Measurements from ENCODE around the gene CHL1. TPM values are rescaled to one million over a fixed set of nuclear protein-coding genes. Genes with fewer than 3 reads are reported as not detected.
A peak's percentile ranks its signal among the peaks of the same experiment; 100 is the strongest.

Gene CHL1
- total and polyA plus RNA-seq, 2 donors (not counting 1 experiment from before 2014, with no cell fraction given): 6.2 to 18.0 TPM

- Mint-ChIP-seq H3K4me1 (no peaks in the 10 kb centered on the region), H3K9me3 (ENCODE audit: insufficient read depth) (no peaks in the 10 kb centered on the region), H3K27ac (no peak overlapping the region), H3K27me3 (peaks cover 9% of the 10 kb centered on the region), H3K4me3 (no peak overlapping the region)
- H4K20me1 ChIP-seq (ENCODE audit: control insufficient read depth, insufficient read depth, low read length, poor library complexity, severe bottlenecking): no peaks in the 10 kb centered on the region
- DNase-seq: no peak
- 40% methylated on average over 2 of the region's 2 CpGs for WGBS (ENCODE audit: insufficient coverage)
- no peak for ATAC-seq (ENCODE audit: low read depth)
- no peak overlapping the region for H3K4me3 ChIP-seq (ENCODE audit: control extremely low read depth in 1 of 5, extremely low read depth in 1 of 5, insufficient read depth in 1 of 5, low read depth in 2 of 5, low read length in 4 of 5)
- H3K9ac ChIP-seq (ENCODE audit: low read length): no peak overlapping the region
- TF ChIP-seq, protein P1, sequence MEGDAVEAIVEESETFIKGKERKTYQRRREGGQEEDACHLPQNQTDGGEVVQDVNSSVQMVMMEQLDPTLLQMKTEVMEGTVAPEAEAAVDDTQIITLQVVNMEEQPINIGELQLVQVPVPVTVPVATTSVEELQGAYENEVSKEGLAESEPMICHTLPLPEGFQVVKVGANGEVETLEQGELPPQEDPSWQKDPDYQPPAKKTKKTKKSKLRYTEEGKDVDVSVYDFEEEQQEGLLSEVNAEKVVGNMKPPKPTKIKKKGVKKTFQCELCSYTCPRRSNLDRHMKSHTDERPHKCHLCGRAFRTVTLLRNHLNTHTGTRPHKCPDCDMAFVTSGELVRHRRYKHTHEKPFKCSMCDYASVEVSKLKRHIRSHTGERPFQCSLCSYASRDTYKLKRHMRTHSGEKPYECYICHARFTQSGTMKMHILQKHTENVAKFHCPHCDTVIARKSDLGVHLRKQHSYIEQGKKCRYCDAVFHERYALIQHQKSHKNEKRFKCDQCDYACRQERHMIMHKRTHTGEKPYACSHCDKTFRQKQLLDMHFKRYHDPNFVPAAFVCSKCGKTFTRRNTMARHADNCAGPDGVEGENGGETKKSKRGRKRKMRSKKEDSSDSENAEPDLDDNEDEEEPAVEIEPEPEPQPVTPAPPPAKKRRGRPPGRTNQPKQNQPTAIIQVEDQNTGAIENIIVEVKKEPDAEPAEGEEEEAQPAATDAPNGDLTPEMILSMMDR (IDR thresholded peaks at IDR 0.05): no peak
- no peak for TF ChIP-seq EZH2 (IDR thresholded peaks at IDR 0.05; ENCODE audit: borderline replicate concordance, insufficient read depth, low read depth, low read length, poor library complexity, severe bottlenecking)
- ChIA-PET CTCF (interaction anchor here (0.6 kb wide), 1 partner anchor 33 kb away, joined by 3 read pairs; no protein-coding TSS in a partner anchor), POLR2A (no interaction called here)
- no peak overlapping the region for H3K27ac ChIP-seq (ENCODE audit: low read length in 2 of 2)
- H3K9me3 ChIP-seq (ENCODE audit: control extremely low read depth in 1 of 3, control insufficient read depth in 2 of 3, insufficient read depth in 1 of 3, low read length in 2 of 3): no peaks in the 10 kb centered on the region
- H3K4me2 ChIP-seq (replicated peaks; ENCODE audit: low read depth, low read length, poor library complexity, severe bottlenecking): no peak overlapping the region
- no peaks in the 10 kb centered on the region for H3K36me3 ChIP-seq (replicated peaks in 1 of 2; ENCODE audit: control extremely low read depth in 1 of 2, control insufficient read depth in 1 of 2, extremely low read depth in 1 of 2, insufficient read depth in 2 of 2, low read length in 1 of 2)
- intact Hi-C loops (cut with micrococcal nuclease): no loop called here
- no peaks in the 10 kb centered on the region for H3K4me1 ChIP-seq (ENCODE audit: control insufficient read depth in 2 of 2, insufficient read depth in 2 of 2, low read length in 2 of 2)
- no peaks in the 10 kb centered on the region for H3K79me2 ChIP-seq (ENCODE audit: control insufficient read depth, insufficient read depth, low read length)
- H2AFZ ChIP-seq (ENCODE audit: insufficient read depth, low read depth, low read length, poor library complexity, severe bottlenecking): no peak overlapping the region
- H3K27me3 ChIP-seq (replicated peaks in 1 of 4; ENCODE audit: control extremely low read depth in 1 of 4, control insufficient read depth in 3 of 4, insufficient read depth in 4 of 4, low read length in 3 of 4): no peaks in the 10 kb centered on the region
Measured at GRCh38 chr3:411226-411625, 214.7 kb downstream of the CHL1 start.

DNA sequence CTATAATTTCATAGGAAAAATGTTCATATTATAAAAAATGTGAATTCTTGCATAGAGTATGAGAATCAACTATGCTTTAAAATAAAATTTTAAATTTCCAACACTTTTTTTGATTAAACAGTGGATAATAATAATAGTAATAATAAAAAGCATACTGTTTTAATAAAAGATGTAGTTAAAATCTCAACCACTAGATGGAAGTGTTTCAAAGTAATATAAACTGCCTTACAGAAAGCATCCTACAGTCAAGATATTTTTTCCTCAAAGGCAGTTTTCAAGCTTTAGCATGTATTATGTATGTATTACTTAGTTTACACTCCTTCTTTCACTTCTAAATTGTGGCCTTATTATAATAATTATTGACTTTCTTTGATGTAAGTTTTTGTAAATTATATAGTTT is 217.5 kb downstream of the CHL1 start:
- CTCF ChIA-PET: interaction anchor here (1.0 kb wide), 1 partner anchor 9 kb away, joined by 4 read pairs; no protein-coding TSS in a partner anchor

More for the DNA sequence above, 217.5 kb downstream of the CHL1 start:
- intact Hi-C loops (cut with micrococcal nuclease): no loop called here
- Histone ChIP-seq H3K36me3 (replicated peaks in 1 of 2; ENCODE audit: control extremely low read depth in 1 of 2, control insufficient read depth in 1 of 2, extremely low read depth in 1 of 2, insufficient read depth in 2 of 2, low read length in 1 of 2) (no peaks in the 10 kb centered on the region), H3K4me3 (ENCODE audit: control extremely low read depth in 1 of 5, extremely low read depth in 1 of 5, insufficient read depth in 1 of 5, low read depth in 2 of 5, low read length in 4 of 5) (no peak overlapping the region), H3K27ac (ENCODE audit: low read length in 2 of 2) (no peak overlapping the region), H3K27me3 (replicated peaks in 1 of 4; ENCODE audit: control extremely low read depth in 1 of 4, control insufficient read depth in 3 of 4, insufficient read depth in 4 of 4, low read length in 3 of 4) (no peaks in the 10 kb centered on the region), H3K79me2 (ENCODE audit: control insufficient read depth, insufficient read depth, low read length) (no peaks in the 10 kb centered on the region), H3K4me2 (replicated peaks; ENCODE audit: low read depth, low read length, poor library complexity, severe bottlenecking) (no peak overlapping the region), H4K20me1 (ENCODE audit: control insufficient read depth, insufficient read depth, low read length, poor library complexity, severe bottlenecking) (no peaks in the 10 kb centered on the region), H3K4me1 (ENCODE audit: control insufficient read depth in 2 of 2, insufficient read depth in 2 of 2, low read length in 2 of 2) (no peaks in the 10 kb centered on the region), H3K9ac (ENCODE audit: low read length) (no peak overlapping the region), H2AFZ (ENCODE audit: insufficient read depth, low read depth, low read length, poor library complexity, severe bottlenecking) (no peak overlapping the region), H3K9me3 (ENCODE audit: control extremely low read depth in 1 of 3, control insufficient read depth in 2 of 3, insufficient read depth in 1 of 3, low read length in 2 of 3) (no peaks in the 10 kb centered on the region)
- TF ChIP-seq, protein P1 (IDR thresholded peaks at IDR 0.05): peak; percentile 75
- TF ChIP-seq EZH2 (IDR thresholded peaks at IDR 0.05; ENCODE audit: borderline replicate concordance, insufficient read depth, low read depth, low read length, poor library complexity, severe bottlenecking): no peak
- DNase-seq (peak; percentile 10), ATAC-seq (ENCODE audit: low read depth) (no peak)
- H3K4me3 Mint-ChIP-seq: no peak overlapping the region
- POLR2A ChIA-PET: no interaction called here
- H3K27ac Mint-ChIP-seq: no peak overlapping the region
- no peaks in the 10 kb centered on the region for H3K4me1 Mint-ChIP-seq
- H3K9me3 Mint-ChIP-seq (ENCODE audit: insufficient read depth): no peaks in the 10 kb centered on the region
- H3K27me3 Mint-ChIP-seq: peaks cover 9% of the 10 kb centered on the region
